GDM1 (cell line): Measurements from ENCODE around the gene ELP6.
"Not testable (repeated sequence)": the region's sequence is repeated elsewhere in the genome, so short reads cannot be mapped to it uniquely, and the experiment has no call there.

Experiments used
- DNase-seq: peaks from one replicate; lab custom pipeline; 2025; lab: John Stamatoyannopoulos, UW

ELP6 gene

GRCh38 chr3:47512416-47513124, 942 bp downstream of the ELP6 start:
- DNase-seq: no peak

DNA sequence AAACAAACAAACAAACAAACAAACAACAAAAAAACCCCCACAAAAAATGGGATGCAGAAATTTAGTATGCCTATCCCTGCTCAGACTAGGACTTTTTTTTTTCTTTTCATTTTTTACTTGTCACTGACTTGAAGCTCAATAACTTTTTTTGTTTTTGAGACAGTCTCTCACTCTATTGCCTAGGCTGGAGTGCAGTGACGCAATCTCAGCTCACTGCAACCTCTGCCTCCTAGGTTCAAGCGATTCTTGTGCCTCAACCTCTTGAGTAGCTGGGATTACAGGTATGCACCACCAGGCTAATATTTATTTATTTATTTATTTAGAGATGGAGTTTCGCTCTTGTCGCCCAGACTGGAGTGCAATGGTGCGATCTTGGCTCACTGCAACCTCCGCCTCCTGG, 8.2 kb downstream of the ELP6 start:
- DNase-seq: not testable (repeated sequence)

DNA sequence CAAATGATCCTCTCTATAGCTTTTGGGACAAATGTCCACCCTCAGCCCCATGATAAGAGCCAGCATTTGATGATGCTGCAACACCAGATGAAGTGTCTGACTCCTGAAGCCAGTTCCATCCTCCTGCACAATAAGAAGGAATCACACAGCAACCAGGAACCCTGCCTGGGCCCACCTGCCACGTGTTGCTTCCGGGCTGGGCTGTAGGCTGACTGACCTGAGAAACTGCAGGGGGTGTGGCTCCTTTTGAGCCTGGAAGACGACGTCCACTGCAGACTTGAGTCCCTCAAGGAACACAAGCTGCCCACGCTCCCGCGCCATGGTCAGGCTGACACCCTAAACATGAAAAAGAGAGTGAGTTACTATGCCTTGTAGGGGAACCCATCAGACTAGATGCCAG, 9.4 kb downstream of the ELP6 start:
- DNase-seq: no peak

DNA sequence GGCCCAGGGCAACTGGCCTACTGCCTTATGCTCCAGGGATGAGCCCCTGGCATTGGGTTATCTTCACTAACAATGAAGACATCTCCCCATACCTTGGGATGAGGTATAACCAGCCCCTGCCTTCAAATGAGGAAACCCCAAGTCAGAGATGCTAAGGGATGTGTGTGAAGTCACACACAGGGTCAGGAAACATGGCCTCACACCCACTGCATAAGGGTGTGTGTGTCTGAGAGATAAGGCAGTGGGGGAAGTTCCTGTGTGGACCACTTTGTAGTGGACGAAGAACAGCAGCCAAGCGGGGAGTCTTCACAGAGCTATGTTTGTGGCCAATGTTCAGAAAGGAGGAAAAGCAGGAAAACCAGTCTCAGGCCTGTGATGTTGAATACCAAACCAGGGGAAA, 10.5 kb downstream of the ELP6 start:
- peak; percentile 31 for DNase-seq

GRCh38 chr3:47496892-47497291, 16.6 kb downstream of the ELP6 start:
- DNase-seq: no peak

- DNase-seq: no peak
Observed at GRCh38 chr3:47495886-47496285, 17.6 kb downstream of the ELP6 start.

- no peak for DNase-seq
Observed at GRCh38 chr3:47495111-47495510, 18.4 kb downstream of the ELP6 start.

DNA sequence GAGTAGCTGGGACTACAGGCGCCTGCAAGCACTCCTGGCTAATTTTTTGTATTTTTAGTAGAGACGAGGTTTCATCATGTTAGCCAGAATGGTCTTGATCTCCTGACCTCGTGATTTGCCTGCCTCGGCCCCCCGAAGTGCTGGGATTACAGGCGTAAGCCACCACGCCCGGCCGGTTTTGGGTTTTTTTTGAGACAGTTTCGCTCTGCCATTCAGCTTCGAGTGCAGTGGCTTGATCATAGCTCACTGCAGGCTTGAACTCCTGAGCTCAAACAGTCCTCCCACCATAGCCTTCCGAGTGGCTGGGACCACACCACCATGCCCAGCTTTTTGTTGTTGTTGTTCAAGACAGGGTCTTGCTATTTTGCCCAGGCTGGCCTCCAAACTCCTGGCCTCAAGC, 21.7 kb downstream of the ELP6 start:
- no peak for DNase-seq

DNA sequence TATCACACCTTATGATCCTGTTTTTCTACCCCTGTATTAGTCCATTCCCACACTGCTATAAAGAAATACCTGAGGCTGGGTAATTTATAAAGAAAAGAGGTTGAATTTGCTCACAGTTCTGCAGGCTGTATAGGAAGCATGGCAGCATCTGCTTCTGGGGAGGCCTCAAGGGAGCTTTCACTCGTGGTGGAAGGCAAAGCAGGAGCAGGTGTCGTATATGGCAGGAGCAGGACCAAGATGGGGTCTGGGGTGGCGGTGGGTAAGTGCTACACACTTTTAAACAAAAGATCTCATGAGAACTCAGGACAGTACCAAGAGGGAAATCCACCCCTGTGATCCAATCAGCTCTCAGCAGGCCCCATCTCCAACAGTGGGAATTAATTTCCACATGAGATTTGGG, 22.3 kb downstream of the ELP6 start:
- DNase-seq: no peak

- no peak for DNase-seq
Observed at GRCh38 chr3:47487265-47487664, 26.2 kb downstream of the ELP6 start.

DNA sequence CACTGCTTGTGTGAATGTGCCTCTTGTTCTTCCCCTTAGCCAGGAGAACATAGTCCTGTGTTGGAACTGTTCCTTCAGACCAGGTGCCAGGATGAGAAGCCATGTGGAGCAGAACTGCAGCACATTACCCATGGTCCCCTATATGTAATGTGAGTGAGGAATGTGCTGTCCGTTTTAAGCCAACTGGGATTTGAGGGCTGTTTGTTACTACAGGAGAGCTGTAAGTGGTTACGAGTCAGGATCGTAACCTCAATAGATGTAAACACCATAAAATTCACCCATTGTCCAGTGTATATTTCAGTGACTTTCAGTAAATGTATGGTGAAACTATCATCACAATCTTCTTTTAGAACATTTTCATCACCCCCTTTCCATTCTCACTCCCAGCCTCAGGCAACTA, 27.7 kb downstream of the ELP6 start:
- DNase-seq: no peak

DNA sequence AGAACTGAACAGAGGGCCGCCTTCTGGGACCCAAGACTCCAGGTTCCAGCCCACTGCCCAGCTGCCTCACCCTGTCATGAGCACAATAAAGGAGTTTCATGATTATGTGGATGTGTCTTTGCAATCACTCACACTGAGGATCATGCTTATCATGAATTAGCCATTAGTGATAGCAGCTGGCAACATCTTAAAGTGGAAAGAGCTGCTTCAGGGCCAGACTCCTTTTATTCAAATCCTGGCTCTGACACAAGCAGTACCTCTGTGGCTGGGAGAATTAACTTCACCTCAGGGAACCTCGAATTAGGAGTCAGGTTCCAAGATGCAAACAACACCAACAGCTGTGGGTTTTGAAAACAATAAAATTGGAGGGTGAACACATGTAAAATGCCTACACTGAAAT, 31.1 kb downstream of the ELP6 start:
- DNase-seq: no peak

GRCh38 chr3:47481763-47482162, 31.7 kb downstream of the ELP6 start:
- not testable (repeated sequence) for DNase-seq

- not testable (repeated sequence) for DNase-seq
Observed at GRCh38 chr3:47480267-47480666, 33.2 kb downstream of the ELP6 start.

DNA sequence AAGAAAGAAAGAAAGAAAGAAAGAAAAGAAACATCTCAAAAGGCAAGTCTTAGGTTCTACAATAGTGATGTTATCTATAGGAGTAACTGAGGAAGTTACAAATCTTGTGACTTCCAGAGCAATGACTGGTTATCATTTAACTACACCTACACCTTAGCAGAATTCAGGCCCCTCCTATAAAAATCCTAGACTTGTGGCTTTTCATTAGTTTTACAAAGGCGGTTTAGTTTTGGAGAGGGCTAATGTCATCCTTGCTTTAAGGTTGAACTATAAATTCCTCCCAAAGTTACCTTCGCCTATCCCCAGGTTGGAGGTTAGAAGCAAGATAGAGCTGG, 33.7 kb downstream of the ELP6 start:
- no peak for DNase-seq

GRCh38 chr3:47478022-47478421, 35.5 kb downstream of the ELP6 start:
- no peak for DNase-seq

- no peak for DNase-seq
Observed at GRCh38 chr3:47476644-47477199, 36.8 kb downstream of the ELP6 start.

DNA sequence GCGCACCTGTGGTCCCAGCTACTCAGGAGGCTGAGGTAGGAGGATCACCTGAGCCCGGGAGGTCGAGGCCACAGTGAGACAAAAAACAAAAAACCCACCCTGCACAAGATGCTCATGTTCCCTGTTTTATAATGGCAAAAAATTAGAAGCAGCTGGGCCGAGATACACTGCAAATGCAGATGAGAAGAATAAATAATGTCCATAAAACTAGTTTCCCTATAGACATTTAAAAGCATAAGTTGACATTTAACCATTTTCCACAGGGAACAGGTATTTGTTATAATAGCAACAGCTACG, 37.2 kb downstream of the ELP6 start:
- no peak for DNase-seq

- DNase-seq: peak; percentile 89
Observed at GRCh38 chr3:47475570-47476329, 37.8 kb downstream of the ELP6 start, which contains the start of gene SCAP. Gene SCAP (minus strand): TSS chr3:47475941. CDS start chr3:47442993, 32,948 bp downstream.

GRCh38 chr3:47475029-47475569, 38.4 kb downstream of the ELP6 start:
- DNase-seq: no peak

DNA sequence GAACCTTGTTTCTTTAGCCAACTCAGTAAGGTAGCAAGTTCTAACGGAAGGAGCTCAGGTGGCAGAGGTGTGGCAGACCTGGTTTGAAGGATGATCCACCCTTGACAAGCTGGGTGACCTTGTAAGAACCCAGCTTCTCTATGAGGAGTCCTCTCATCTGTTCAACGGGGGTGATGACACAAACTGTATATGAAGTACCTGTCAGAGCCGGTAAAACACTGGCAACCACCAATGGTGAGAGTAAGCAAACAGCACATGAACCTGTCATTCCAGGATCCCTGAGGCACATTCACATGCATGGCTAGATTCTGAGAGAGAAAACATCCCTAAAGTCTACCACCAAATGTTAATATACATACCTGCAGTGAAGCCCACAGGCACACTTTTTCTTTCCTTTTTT, 40.1 kb downstream of the ELP6 start:
- DNase-seq: no peak

DNA sequence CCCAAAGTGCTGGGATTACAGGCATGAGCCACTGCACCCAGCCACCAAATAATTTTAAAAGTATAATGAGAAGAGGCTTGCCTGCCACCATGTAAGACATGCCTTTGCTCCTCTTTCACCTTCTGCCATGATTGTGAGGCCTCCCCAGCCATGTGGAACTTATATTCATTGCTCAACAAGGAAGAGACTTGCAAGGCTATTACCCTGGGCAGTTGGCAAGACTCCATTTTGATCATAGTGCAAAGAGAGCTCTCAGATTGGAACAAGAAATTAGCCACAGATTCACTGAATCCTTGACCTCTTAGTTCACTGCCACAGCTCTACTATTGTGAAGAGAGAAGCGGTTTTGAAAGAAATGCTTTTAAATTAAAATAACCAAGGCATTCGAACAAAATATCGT, 43.9 kb downstream of the ELP6 start:
- DNase-seq: no peak

- DNase-seq: not testable (repeated sequence)
Observed at GRCh38 chr3:47468315-47468714, 45.2 kb downstream of the ELP6 start.
